Raji (cell line): ENCODE results near the gene CD244.

Experiments used
- POLR2A ChIP-seq: IDR thresholded peaks from 2 replicates; pipeline ENCODE4 v1.6.1; 2011; ENCODE audit warnings: low read depth, low read length, control low read depth; ENCODE audit not compliant: insufficient read depth

Gene CD244, protein sequence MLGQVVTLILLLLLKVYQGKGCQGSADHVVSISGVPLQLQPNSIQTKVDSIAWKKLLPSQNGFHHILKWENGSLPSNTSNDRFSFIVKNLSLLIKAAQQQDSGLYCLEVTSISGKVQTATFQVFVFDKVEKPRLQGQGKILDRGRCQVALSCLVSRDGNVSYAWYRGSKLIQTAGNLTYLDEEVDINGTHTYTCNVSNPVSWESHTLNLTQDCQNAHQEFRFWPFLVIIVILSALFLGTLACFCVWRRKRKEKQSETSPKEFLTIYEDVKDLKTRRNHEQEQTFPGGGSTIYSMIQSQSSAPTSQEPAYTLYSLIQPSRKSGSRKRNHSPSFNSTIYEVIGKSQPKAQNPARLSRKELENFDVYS

DNA sequence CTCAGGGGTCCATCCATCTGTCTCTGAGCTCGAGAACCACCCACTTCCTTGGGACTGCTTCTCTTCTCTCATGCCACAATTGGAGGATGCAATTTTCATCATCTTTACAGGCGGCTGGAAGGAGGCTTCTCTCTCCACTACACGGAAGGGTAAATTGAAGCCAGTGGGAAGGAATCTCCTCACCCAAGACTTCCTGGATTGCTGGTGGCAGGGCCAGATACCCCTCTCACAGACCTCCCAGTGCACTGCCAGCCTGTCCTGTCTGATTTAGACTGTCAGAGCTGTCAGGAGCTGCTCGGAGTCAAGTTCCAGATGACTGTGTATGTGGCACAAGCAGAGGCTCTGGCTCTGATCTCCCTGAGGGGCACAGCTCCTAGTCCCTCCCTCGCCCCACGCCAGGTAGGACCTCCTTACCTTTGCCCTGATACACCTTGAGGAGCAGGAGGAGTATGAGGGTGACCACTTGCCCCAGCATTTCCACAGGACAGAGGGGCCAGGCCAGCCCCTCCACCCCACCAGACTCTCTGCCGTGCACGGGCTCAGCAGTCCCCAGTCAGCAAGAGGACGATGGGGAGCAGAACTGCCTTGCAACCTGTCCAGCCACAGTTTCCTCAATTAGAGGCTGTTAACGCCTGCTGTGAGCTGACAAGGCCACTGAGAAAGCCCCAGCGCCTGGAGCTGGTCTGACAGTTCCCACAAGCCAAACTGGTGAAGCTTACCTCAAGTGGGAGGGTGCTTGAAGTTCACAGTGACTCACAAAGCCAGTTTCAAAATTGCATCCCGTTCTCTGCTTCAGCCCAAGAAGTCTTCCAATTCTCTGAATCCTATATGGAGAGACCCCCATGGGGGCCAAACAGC is at the start of gene CD244:
Gene CD244 (minus strand): TSS at position 685 of the 858 bp plus-strand sequence. CDS start 210 bp downstream, at position 475.
- TF ChIP-seq POLR2A = no peak

DNA sequence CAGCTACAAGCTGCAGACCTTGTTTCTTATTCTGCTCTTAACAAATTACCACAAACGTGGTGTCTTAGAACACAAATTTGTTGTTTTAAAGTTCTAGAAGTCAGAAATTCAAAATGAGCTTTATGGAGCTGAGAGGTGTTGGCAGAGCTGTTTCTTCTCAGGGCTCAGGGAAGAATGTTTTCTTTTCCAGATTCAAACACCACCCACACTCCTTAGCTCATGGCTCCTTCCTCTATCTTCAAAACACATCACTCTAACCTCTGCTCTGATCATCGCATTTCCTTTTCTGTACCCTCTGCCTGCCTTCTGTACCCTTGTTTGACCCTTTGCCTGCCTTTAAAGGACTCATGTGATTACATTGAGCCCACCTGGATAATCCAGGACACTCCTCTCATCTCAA is 49.2 kb upstream of the CD244 start:
- TF ChIP-seq POLR2A = no peak

GRCh38 chr1:160911441-160911840 is 48.8 kb upstream of the CD244 start:
- no peak for TF ChIP-seq POLR2A

- no peak for TF ChIP-seq POLR2A
Measured at GRCh38 chr1:160910170-160910750, 47.6 kb upstream of the CD244 start.

DNA sequence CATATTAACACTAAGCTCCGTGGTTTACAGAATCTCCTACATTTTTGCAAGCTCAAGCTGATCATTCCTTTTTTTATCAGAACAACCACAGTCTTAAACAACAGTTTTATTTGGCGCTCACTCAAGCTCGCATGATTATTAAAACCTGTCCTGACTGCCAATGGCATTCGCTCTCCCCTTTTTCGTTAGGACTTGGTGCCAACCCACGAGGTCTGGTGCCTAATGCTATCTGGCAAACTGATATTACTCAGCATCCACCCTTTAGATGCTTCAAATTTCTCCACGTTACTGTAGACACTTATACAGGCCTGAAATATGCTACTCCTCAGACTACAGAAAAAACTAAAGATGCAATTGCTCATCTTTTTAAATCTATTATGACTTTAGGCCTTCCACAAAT is 45.3 kb upstream of the CD244 start:
- TF ChIP-seq POLR2A = no peak

DNA sequence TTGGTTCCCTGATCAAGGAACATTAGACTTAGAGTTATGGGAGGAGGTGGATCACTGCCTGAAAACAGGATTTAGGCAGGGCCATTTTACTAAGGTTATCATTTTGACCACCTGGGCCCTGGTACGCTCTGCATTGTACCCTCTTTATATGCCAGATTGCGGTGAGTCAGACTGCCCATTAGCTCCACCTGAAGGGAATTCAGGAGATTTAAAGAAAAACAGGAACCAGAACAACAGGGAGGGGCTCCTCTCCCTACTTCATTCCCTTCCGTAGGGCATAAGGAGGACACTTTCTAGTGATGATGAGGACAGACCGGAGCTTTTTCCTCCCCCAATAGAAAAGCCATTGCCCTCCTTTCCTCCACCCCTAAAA is 42.9 kb upstream of the CD244 start:
- no peak for TF ChIP-seq POLR2A

- TF ChIP-seq POLR2A = no peak
Measured at GRCh38 chr1:160904783-160905616, 42.3 kb upstream of the CD244 start.

- TF ChIP-seq POLR2A = no peak
Measured at GRCh38 chr1:160901768-160902167, 39.1 kb upstream of the CD244 start.

GRCh38 chr1:160891474-160891873 is 28.8 kb upstream of the CD244 start:
- no peak for TF ChIP-seq POLR2A

- TF ChIP-seq POLR2A = no peak
Measured at GRCh38 chr1:160888926-160889325, 26.2 kb upstream of the CD244 start.

- no peak for TF ChIP-seq POLR2A
Measured at GRCh38 chr1:160887071-160887470, 24.4 kb upstream of the CD244 start.

DNA sequence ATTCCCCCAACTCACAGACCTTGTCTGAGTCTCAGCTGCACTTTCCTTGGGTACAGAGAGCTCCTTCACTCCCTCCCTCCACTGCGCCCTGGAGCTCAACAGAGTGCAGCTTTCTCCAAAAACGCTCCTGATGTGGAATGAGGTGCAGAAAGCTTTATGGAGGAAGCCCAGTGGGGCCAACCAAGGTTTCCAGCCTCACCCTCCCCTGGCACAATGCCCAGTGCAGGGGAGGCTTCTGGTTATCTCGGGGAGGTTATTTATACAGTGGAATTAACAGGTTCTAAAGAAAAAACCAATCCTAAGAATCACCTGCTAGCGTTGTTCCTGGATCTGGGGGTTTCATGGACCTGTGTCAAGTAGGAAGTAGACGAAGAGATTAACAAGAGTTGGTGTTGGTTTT is 22.4 kb upstream of the CD244 start, which contains the start of gene ITLN1:
Gene ITLN1 (minus strand): TSS at position 139 of the 400 bp plus-strand sequence. CDS start 303 bp downstream, outside the sequence.
- TF ChIP-seq POLR2A = no peak

GRCh38 chr1:160884579-160884978 is 21.9 kb upstream of the CD244 start:
- TF ChIP-seq POLR2A = no peak

- TF ChIP-seq POLR2A = no peak
Measured at GRCh38 chr1:160883581-160884513, 21.2 kb upstream of the CD244 start.

DNA sequence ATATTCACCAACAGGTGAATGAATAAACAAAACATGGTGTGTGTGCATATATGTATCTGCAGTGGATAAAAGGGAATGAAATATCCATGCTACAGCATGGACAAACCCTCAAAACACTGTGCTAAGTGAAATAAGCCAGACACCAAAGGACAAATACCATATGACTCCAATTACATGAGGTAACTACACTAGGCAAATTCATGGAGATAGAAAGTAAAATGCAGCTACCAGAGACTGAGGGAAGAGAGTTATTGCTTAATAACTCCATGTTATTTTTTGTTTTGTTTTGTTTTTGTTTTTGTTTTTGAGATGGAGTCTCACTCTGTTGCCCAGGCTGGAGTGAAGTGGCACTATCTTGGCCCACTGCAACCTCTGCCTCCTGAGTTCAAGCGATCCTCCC is 19.9 kb upstream of the CD244 start:
- no peak for TF ChIP-seq POLR2A
